GM21723 (cell line): ENCODE measurements around the gene RHNO1.

Experiments used
- ATAC-seq: cut with Tn5 transposase; IDR thresholded peaks from one replicate; pipeline ENCODE4 v1.9.1; 2021; ENCODE audit warnings: mild to moderate bottlenecking, moderate library complexity; ENCODE audit not compliant: unreplicated experiment

Gene RHNO1

DNA sequence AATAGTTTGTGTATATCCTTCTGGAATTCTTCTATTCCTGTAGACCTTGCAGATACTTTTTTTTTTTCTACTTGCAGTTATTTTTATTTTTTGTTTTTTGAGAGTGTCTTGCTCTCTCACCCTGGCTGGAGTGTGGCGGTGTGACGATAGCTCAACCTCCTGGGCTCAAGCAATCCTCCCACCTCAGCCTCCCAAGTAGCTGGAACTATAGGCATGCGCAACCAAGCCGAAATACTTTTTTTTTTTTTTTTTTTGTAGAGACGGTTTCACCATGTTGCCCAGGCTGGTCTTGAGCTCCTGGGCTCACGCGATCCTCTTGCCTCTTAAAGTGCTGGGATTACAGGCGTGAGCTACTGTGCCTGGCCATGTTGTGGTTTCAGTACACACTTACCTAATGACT, 23.6 kb downstream of the RHNO1 start:
- no peak for ATAC-seq

GRCh38 chr12:2902272-2902880, 25.4 kb downstream of the RHNO1 start:
- no peak for ATAC-seq

DNA sequence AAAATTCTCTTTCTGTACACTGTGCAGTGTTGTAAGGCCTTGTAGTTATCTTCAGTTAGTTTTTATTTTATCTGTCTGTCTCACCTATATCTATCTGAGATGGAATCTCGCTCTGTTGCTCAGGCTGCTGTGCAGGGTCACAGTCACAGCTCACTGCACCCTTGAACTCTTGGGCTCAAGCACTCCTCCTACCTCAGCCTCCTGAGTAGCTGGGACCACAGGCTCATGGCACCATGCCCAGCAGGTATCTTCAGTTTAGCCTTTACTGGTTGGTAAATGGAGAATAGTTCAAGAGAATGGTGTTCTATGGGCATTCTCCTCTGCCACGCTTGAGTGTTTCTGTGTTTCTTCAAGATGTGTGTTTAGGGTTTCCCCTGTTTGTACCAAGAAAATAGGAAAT, 27.2 kb downstream of the RHNO1 start:
- ATAC-seq = no peak

- no peak for ATAC-seq
Observed at GRCh38 chr12:2912216-2912575, 35.2 kb downstream of the RHNO1 start.

GRCh38 chr12:2919249-2919648, 42.2 kb downstream of the RHNO1 start:
- no peak for ATAC-seq

DNA sequence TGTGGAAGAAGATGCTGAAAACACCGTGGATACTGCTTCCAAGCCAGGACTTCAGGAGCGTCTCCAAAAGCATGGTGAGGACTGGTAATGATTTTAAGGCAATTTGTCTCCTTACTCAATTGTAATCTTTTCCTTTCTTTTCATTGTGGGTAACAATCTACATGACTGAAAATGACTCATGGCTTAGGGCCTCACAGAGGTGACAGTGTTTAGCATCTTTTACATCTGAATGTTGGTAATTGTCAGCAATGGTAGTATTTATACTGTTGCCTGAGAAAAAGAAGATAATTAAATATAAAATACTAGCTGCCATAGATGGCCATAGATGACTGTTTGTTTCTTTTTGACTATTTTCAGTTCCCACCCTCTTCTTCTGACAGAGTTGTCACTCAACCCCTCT, 45.3 kb downstream of the RHNO1 start:
- no peak for ATAC-seq

- ATAC-seq = no peak
Observed at GRCh38 chr12:2923057-2923456, 46.0 kb downstream of the RHNO1 start.

GRCh38 chr12:2924019-2924418, 47.0 kb downstream of the RHNO1 start:
- no peak for ATAC-seq

DNA sequence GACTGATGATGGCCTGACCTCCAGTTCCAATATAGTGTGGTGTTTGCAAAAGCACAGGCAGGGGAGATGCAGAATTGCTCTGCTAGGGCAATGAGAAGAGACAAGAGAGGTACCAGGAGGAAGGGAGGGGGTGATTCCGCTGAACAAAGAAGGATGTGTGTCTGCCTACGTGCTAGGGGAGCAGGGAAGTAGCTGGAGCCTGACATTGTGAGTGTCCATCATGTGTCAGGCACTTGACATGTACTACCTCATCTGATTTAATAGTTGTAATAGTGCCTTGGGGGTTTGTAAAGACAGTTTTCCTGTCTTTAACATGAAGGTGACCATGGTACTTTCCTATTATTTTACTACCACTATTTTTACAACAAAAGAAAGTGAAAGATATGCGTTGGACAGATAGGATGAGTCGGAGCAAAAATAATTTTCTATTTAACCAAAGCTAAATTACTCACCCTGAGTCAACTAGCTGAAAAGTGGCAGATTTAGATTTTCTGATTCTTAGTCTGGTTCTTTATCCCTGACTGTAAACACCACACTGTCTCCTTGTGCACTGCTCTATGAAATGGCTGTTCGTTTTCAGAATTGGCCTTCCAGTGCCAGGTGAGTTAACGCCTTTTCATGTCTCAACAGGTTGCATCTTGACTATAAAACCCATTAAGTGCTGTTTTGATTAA, 48.4 kb downstream of the RHNO1 start:
- no peak for ATAC-seq

DNA sequence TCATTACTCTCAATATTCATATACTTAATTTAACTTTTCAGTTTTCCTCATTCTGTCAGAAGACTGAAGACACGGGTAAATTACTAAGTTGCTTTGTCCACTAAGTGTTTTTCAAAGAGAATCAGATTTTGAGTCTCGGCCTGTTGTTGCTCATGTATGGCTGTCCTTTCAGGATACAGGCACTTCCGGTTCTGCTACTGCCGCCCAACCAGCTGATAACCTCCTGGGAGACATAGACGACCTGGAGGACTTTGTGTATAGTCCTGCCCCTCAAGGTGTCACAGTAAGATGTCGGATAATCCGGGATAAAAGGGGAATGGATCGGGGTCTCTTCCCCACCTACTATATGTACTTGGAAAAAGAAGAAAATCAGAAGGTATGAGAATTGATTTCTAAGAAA, 53.8 kb downstream of the RHNO1 start:
- ATAC-seq = no peak

- no peak for ATAC-seq
Observed at GRCh38 chr12:2933586-2933985, 56.6 kb downstream of the RHNO1 start.

DNA sequence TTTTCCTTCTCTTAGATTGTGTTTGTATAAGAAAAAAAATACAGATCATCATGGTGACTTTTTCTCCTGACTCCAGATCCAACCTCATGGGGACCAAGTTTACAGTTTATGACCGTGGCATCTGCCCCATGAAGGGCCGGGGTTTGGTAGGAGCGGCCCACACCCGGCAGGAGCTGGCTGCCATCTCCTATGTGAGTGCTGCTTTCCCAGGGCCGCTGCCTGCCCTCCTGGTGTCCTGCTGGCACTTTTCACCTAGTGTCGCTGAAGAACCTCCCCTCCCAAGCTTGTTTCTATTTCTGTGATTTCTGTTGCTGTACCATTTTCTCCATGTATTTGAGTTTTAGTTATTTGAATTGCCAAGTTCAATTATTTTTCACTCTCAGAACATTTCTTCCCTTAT, 57.3 kb downstream of the RHNO1 start:
- no peak for ATAC-seq

- ATAC-seq = no peak
Observed at GRCh38 chr12:2936301-2936700, 59.3 kb downstream of the RHNO1 start.

DNA sequence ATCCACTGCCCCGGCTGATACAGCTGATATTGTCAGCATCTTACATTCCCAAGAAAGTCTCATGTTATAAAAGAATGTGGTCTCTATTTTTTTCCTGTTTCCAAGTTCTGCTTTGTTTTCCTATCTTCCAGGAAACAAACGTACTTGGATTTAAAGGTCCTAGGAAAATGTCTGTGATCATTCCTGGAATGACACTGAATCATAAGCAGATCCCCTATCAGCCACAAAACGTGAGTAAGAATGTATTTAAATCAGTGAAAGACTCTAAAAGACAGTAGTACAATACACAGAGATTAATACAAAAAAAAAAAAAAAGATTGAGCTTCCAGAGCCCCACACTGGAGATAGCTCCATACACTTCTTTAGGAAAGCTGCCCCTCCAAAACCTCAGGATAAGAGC, 60.5 kb downstream of the RHNO1 start:
- no peak for ATAC-seq
